ENCODE results near the gene PAN2.

- no peak for TF ChIP-seq CTCF (IDR thresholded peaks at IDR 0.05)
- no peak for TF ChIP-seq POLR2A (IDR thresholded peaks at IDR 0.05)
These were observed 2.8 kb downstream of the PAN2 start for GRCh38 chr12:56330936-56331490.

Data from testis (tissue), 2 donors.